Diencephalon (tissue), 1 donor: ENCODE results near the gene FPR3. TPM values are rescaled to one million over a fixed set of nuclear protein-coding genes. Genes with fewer than 3 reads are reported as not detected.

Experiments
- total RNA-seq: library from RNA; depleted of rRNA; stranded (reverse); fragments of >200 nt; gene quantifications from one replicate; pipeline ENCODE4 v1.2.3, GENCODE V29; 2014

The FPR3 gene
- 0.46 TPM for total RNA-seq

GRCh38 chr19:51794885-51795490 is at the start of gene FPR3:
Gene FPR3, plus strand, starts transcription at chr19:51795157. Its CDS starts 28,592 bp downstream, at chr19:51823749.

GRCh38 chr19:51751655-51752054 is 43.3 kb upstream of the FPR3 start, which contains the start of gene FPR1:
Gene FPR1, minus strand, starts transcription at chr19:51751878. Its CDS starts 4,884 bp downstream, at chr19:51746994.

GRCh38 chr19:51760697-51761356 is 34.1 kb upstream of the FPR3 start, which contains the start of gene FPR2:
Gene FPR2, plus strand, starts transcription at chr19:51761180. Its CDS starts 7,479 bp downstream, at chr19:51768659.

Other genes with a start within 250 kb of the FPR3 start
- 9.9 TPM for gene ZNF175, start 223.9 kb upstream of the FPR3 start, total RNA-seq
- gene SIGLEC5, start 164.8 kb upstream of the FPR3 start, total RNA-seq, result 0.23 TPM
- 1.2 TPM for gene SIGLEC14, start 148.3 kb upstream of the FPR3 start, total RNA-seq
- 4.4 TPM for gene SPACA6, start 101.8 kb upstream of the FPR3 start, total RNA-seq
- gene HAS1, start 71.2 kb upstream of the FPR3 start, total RNA-seq, result 5.5 TPM
- gene FPR1, start 43.3 kb upstream of the FPR3 start, total RNA-seq, result 10.6 TPM
- gene FPR2, start 34.0 kb upstream of the FPR3 start, total RNA-seq, result 0.92 TPM
- gene ZNF577, start 92.8 kb downstream of the FPR3 start, total RNA-seq, result 64.8 TPM
- 39.0 TPM for gene ZNF649, start 109.9 kb downstream of the FPR3 start, total RNA-seq
- gene ZNF613, start 132.3 kb downstream of the FPR3 start, total RNA-seq, result 10.4 TPM
- 14.8 TPM for gene ZNF350, start 191.7 kb downstream of the FPR3 start, total RNA-seq
- 28.1 TPM for gene ZNF615, start 213.1 kb downstream of the FPR3 start, total RNA-seq
- 27.2 TPM for gene ZNF614, start 233.2 kb downstream of the FPR3 start, total RNA-seq